ELR (cell line): ENCODE measurements around the gene C3orf49.

Experiments
- DNase-seq: peaks from one replicate; pipeline ENCODE4 v3.0.0-alpha.2; 2015; ENCODE audit warnings: low read depth

Gene C3orf49

GRCh38 chr3:63886858-63887257, 67.8 kb downstream of the C3orf49 start:
- no peak for DNase-seq

GRCh38 chr3:63891518-63891917, 72.4 kb downstream of the C3orf49 start:
- no peak for DNase-seq

GRCh38 chr3:63892773-63893352, 73.8 kb downstream of the C3orf49 start:
- no peak for DNase-seq

GRCh38 chr3:63895422-63896189, 76.5 kb downstream of the C3orf49 start:
- DNase-seq = no peak

- DNase-seq = no peak
Observed at GRCh38 chr3:63896332-63897030, 77.4 kb downstream of the C3orf49 start.
